SKM-1 (cell line): Measurements from ENCODE around the gene SERPINB5.
"Not testable (repeated sequence)": the region's sequence is repeated elsewhere in the genome, so short reads cannot be mapped to it uniquely, and the experiment has no call there.

ENCODE experiments used
- DNase-seq: peaks from one replicate; lab custom pipeline; 2025; ENCODE audit not compliant: unreplicated experiment; lab: John Stamatoyannopoulos, UW

SERPINB5 gene, protein sequence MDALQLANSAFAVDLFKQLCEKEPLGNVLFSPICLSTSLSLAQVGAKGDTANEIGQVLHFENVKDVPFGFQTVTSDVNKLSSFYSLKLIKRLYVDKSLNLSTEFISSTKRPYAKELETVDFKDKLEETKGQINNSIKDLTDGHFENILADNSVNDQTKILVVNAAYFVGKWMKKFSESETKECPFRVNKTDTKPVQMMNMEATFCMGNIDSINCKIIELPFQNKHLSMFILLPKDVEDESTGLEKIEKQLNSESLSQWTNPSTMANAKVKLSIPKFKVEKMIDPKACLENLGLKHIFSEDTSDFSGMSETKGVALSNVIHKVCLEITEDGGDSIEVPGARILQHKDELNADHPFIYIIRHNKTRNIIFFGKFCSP

DNA sequence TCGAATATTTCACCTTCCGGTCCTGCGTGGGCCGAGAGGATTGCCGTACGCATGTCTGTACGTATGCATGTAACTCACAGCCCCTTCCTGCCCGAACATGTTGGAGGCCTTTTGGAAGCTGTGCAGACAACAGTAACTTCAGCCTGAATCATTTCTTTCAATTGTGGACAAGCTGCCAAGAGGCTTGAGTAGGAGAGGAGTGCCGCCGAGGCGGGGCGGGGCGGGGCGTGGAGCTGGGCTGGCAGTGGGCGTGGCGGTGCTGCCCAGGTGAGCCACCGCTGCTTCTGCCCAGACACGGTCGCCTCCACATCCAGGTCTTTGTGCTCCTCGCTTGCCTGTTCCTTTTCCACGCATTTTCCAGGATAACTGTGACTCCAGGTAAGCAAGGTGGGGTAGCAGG, at the start of gene SERPINB5:
Gene SERPINB5, plus strand, starts transcription at position 291 of the 400 bp plus-strand sequence. CDS start 7,471 bp downstream, outside the sequence.
- no peak for DNase-seq

DNA sequence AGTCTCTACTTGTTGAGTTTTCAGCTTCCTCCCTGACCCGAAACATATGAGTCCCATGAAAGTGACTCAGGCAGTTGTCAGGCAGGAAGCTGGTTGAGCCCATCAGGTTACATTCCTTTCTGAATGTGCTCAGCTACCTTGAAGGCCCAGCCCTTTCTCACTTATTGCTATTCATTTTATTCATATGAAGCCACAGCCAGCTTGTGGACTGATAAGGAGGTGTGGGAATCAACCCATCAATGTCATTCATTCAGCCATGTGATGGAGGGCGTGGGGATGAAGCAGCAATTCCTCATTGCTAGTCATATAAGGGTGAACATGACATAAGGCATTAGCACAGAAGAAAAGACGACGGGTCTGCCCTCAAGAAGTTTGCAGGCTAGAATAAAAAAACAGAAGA, 49.2 kb upstream of the SERPINB5 start:
- no peak for DNase-seq

DNA sequence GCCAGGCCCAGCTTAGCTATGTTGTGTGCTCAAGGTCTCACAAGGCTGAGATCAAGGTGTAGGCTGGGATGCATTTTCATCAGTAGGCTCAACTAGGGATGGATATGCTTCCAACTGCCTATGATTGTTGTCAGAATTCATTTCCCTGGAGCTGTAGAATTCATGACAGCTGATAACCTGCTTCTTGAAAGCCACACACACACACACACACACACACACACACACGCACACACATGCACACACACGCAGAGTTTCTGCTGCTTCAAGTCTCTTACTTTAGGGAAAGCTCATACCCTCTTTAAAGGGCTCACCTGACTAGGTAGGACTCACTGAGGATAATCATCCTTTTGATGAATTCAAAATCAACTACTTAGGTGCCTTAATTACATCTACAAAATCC, 46.2 kb upstream of the SERPINB5 start:
- no peak for DNase-seq

- DNase-seq = no peak
Measured at GRCh38 chr18:63431180-63431579, 45.6 kb upstream of the SERPINB5 start.

- no peak for DNase-seq
Measured at GRCh38 chr18:63433334-63433866, 43.4 kb upstream of the SERPINB5 start.

- no peak for DNase-seq
Measured at GRCh38 chr18:63438181-63438580, 38.6 kb upstream of the SERPINB5 start.

- peak; percentile 39 for DNase-seq
Measured at GRCh38 chr18:63439334-63439733, 37.4 kb upstream of the SERPINB5 start.

DNA sequence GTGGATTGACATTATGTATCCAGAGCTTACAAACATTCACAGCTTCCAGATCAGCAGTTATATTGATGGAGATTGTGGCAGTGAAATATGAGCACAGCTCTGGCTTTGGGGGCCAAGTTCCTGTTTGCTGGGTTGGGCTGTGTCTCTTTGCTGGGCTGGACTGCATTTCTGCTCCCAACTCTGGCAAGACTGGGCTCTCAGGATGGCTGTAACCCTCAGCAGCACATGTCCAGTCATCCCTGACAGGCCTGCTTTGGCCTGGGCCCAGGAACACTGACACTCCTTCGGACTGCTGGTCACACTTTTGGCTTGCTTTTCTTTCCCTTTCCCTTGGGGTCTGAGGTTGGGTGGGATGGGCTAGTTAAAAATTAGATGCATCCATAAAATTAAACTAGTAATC, 36.5 kb upstream of the SERPINB5 start:
- no peak for DNase-seq

GRCh38 chr18:63440881-63441280, 35.9 kb upstream of the SERPINB5 start:
- DNase-seq = peak; percentile 11

- DNase-seq = no peak
Measured at GRCh38 chr18:63443829-63444228, 32.9 kb upstream of the SERPINB5 start.

GRCh38 chr18:63444580-63444979, 32.2 kb upstream of the SERPINB5 start:
- peak; percentile 89 for DNase-seq

- no peak for DNase-seq
Measured at GRCh38 chr18:63445037-63445436, 31.7 kb upstream of the SERPINB5 start.

DNA sequence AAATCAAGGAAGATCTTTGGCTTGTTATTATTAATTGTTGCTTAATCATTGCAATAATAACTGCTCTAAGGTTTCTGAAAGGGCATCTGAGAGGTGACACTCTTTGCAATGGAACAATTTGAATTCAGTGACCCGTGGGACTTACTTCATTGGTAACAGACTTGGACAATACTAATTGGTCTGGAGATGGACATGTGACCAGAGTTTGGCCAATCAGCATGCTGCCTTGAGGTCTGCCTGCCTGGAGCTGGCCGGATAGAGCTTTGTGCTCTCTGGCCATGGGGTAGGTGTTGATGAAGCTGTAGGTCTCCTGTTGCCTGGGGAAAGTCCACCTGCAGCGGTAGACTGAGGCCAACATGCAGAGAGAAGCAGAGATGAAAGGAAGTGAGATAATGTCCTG, 30.5 kb upstream of the SERPINB5 start:
- DNase-seq = no peak

GRCh38 chr18:63447066-63447465, 29.7 kb upstream of the SERPINB5 start:
- no peak for DNase-seq

GRCh38 chr18:63449426-63449825, 27.3 kb upstream of the SERPINB5 start:
- no peak for DNase-seq

DNA sequence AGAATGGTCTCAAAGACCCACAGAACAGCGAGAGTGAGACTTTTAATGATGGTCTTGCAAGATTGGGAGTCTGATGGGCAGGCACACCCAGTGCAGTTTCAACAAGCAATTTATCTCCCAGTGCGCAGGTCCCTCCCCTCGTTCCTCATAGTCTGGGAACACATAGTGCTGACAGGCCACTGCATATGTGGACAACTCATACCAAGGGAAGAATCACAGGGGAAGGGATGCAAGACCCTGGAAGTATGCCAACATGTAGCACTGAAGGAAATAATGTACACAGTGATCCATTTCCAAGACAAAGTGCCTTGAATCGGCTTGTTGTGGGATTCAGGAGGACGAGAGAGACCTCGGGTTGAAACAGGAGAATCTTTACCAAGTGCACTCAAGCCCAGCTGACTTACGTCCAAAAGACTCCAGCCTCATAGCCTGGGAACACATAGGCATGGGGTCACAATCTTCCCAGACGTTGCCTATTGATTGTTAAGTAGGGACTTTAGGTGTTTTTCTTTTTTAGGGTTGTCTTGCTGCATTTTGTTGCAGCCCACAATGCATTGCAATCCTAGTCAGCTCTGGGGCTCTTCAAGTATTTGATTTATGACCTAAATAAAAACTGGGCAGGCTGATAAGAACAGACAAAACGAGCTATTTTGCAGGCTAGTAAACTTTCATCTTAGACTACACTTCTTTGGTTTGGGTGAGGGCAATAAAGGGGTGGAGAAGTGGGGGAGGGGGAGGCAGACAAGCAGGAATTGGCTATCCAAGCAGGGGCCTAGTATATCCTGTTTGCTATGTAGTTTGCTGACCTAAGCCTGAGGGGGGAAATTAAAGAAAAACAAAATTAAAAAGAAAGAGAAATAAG, 24.7 kb upstream of the SERPINB5 start:
- no peak for DNase-seq

DNA sequence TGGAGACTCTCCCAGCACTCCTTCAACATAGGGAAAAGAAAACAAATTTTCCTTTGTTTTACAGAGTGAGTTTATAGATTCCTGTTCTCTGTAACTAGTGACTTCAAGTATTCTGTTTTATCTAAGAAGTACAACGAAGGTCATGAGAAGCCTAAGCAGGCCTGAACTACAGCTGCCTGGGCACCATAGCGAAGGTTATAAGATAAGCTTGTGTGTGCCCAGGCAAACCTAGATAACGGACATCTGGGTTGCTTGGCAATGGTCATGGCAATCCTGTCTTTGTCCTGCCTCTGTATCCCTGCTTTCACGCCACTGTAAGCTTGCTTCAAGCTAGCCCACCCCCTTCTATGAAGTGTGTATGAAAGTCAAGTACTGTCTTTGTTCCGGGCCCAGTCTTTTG, 24.0 kb upstream of the SERPINB5 start:
- DNase-seq = not testable (repeated sequence)

GRCh38 chr18:63454497-63454896, 22.3 kb upstream of the SERPINB5 start:
- no peak for DNase-seq

DNA sequence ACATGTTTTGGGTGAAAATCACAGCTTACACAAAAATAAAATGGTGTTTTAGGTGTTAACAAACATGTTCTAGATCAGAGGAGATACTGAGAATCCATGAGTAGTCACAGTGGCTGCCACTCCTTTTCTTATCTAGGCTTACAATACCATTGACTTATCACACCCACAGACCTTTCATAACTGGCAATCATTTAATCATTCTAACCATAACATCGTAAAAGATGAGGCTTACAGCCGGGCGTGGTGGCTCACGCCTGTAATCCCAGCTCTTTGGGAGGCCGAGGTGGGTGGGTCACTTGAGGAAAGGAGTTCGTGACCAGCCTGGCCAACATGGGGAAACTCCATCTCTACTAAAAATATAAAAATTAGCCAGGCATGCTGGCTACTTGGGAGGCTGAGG, 18.8 kb upstream of the SERPINB5 start:
- no peak for DNase-seq

DNA sequence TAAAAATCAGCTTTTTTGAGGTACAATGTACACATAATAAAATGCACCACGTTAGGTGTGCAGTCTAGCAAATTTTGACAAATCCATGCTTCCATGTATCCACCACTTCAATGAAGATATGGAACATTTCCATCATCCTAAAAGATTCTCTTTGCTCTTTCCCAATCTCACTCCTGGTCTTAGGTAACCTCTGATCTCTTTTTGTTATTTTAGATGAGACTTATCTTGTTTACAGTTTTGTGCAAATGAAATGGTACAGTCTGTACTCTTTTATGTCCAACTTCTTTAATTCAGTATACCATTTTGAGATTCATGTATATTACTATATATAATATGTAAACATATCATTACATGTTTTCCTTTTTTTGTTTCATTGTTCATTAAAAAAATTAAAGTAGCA, 16.3 kb upstream of the SERPINB5 start:
- DNase-seq = no peak

DNA sequence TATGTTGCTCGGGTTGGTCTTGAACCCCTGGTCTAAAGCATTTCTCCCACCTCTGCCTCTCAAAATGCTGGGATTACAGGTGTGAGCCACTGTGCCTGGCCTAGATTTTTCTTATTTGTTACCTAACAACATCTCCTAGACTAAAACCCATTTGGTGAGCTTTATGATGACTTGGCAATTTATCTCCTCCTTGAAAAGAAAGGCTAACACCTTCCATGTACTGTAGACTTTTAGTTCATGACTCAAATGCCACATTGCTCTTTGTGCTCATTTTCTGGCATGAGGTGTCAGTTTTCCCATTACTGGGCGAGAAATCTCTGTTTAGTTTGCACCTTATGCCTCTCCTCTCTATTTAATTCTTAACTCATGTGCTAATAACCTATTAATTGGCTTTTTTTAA, 12.3 kb upstream of the SERPINB5 start:
- DNase-seq = no peak

- no peak for DNase-seq
Measured at GRCh38 chr18:63465059-63465458, 11.7 kb upstream of the SERPINB5 start.
